B cell (primary cell): ENCODE results near the gene VPS51. TPM values are rescaled to one million over a fixed set of nuclear protein-coding genes. Genes with fewer than 3 reads are reported as not detected.

Experiments
- ATAC-seq: fragments of 200-7000 bp; cut with Tn5 transposase; one replicate; pipeline ENCODE4 v1.10.0; 2021; ENCODE audit warnings: low read depth, mild to moderate bottlenecking, moderate number of reproducible peaks, moderate library complexity
- CTCF ChIA-PET: fragments of 350-600 bp; sonication (Branson Sonifier 250); formaldehyde crosslinking; loops from one replicate; lab custom pipeline; 2021; ENCODE audit warnings: antibody characterized with exemption, inconsistent platforms; lab: Charles Lee
- POLR2A ChIA-PET: fragments of 350-600 bp; sonication (Branson Sonifier 250); formaldehyde crosslinking; loops from one replicate; lab custom pipeline; 2021; ENCODE audit warnings: antibody characterized with exemption; lab: Charles Lee
- DNase-seq: peaks from one replicate; pipeline ENCODE4 v3.0.0; 2013
- H2AFZ ChIP-seq: 2 replicates; pipeline ENCODE4 v1.6.1; 2012; ENCODE audit warnings: mild to moderate bottlenecking, low read depth, low read length; ENCODE audit not compliant: insufficient read depth, poor library complexity, severe bottlenecking
- H3K27ac ChIP-seq, 2 donors: 1 replicate in 1 of 2; 2 replicates in 1 of 2; pipeline ENCODE4 v1.5.1; 2012 to 2013; ENCODE audit warnings: low read length in 2 of 2, mild to moderate bottlenecking in 2 of 2, moderate library complexity in 1 of 2
- H3K27me3 ChIP-seq, 4 experiments: fragments of 200-600 bp in 1 of 4; sonication (generic) in 1 of 4; replicated peaks in 1 of 4; 1 replicate in 2 of 4; 2 replicates in 2 of 4; pipeline versions ENCODE4 v1.6.1 to v1.7.0; 2013 to 2016; ENCODE audit warnings: low read length in 3 of 4, mild to moderate bottlenecking in 2 of 4, mixed read lengths in 1 of 4, moderate library complexity in 1 of 4; ENCODE audit not compliant: insufficient read depth in 4 of 4, control insufficient read depth in 3 of 4; ENCODE audit errors: control extremely low read depth in 1 of 4
- H3K36me3 ChIP-seq, 2 experiments: replicated peaks in 1 of 2; 1 replicate in 1 of 2; 2 replicates in 1 of 2; pipeline versions ENCODE4 v1.6.1 to v1.7.1; 2013; ENCODE audit warnings: low read length in 1 of 2; ENCODE audit not compliant: insufficient read depth in 2 of 2, control insufficient read depth in 1 of 2; ENCODE audit errors: control extremely low read depth in 1 of 2, extremely low read depth in 1 of 2
- H3K4me1 ChIP-seq, 2 donors: fragments of 200-600 bp in 1 of 2; sonication (generic) in 1 of 2; 1 replicate in 1 of 2; 2 replicates in 1 of 2; pipeline versions ENCODE4 v1.5.1 to v1.6.1; 2013 to 2017; ENCODE audit warnings: low read length in 2 of 2; ENCODE audit not compliant: control insufficient read depth in 2 of 2, insufficient read depth in 2 of 2
- H3K4me2 ChIP-seq: replicated peaks from 2 replicates; pipeline ENCODE3; 2012; ENCODE audit warnings: mild to moderate bottlenecking, low read depth, low read length; ENCODE audit not compliant: poor library complexity, severe bottlenecking
- H3K4me3 ChIP-seq, 5 experiments: fragments of 200-600 bp in 1 of 5; sonication (generic) in 1 of 5; 1 replicate in 3 of 5; 2 replicates in 2 of 5; pipeline versions ENCODE4 v1.5.1 to v1.7.0; 2011 to 2016; ENCODE audit warnings: low read length in 4 of 5, mild to moderate bottlenecking in 4 of 5, low read depth in 2 of 5, control low read depth in 1 of 5, moderate library complexity in 1 of 5; ENCODE audit not compliant: insufficient read depth in 1 of 5; ENCODE audit errors: control extremely low read depth in 1 of 5, extremely low read depth in 1 of 5
- H3K79me2 ChIP-seq: fragments of 200-600 bp; sonication (generic); one replicate; pipeline ENCODE4 v1.6.0; 2016; ENCODE audit warnings: low read length; ENCODE audit not compliant: control insufficient read depth, insufficient read depth
- H3K9ac ChIP-seq: fragments of 200-600 bp; sonication (generic); 2 replicates; pipeline ENCODE4 v1.6.1; 2017; ENCODE audit warnings: mild to moderate bottlenecking, low read length, moderate library complexity
- H3K9me3 ChIP-seq, 3 donors: one replicate each; pipeline versions ENCODE4 v1.6.1 to v1.7.1; 2013; ENCODE audit warnings: low read length in 2 of 3; ENCODE audit not compliant: control insufficient read depth in 2 of 3, insufficient read depth in 1 of 3; ENCODE audit errors: control extremely low read depth in 1 of 3
- H4K20me1 ChIP-seq: 2 replicates; pipeline ENCODE4 v1.6.0; 2012; ENCODE audit warnings: mild to moderate bottlenecking, low read length; ENCODE audit not compliant: insufficient read depth, control insufficient read depth, poor library complexity, severe bottlenecking
- H3K27ac Mint-ChIP-seq: one replicate; pipeline ENCODE4 v1.8.0; 2021; ENCODE audit warnings: mixed read lengths
- H3K27me3 Mint-ChIP-seq: one replicate; pipeline ENCODE4 v1.8.0; 2021; ENCODE audit warnings: mixed read lengths
- H3K4me1 Mint-ChIP-seq: one replicate; pipeline ENCODE4 v1.8.0; 2021; ENCODE audit warnings: mixed read lengths
- H3K4me3 Mint-ChIP-seq: one replicate; pipeline ENCODE4 v1.8.0; 2021; ENCODE audit warnings: mixed read lengths
- H3K9me3 Mint-ChIP-seq: one replicate; pipeline ENCODE4 v1.8.0; 2022; ENCODE audit warnings: mixed read lengths; ENCODE audit not compliant: insufficient read depth
- CTCF ChIP-seq: fragments of 200-600 bp; IDR thresholded peaks from one replicate; pipeline ENCODE4 v1.8.0; 2022; ENCODE audit warnings: antibody characterized with exemption, mild to moderate bottlenecking
- EZH2 ChIP-seq: IDR thresholded peaks from 2 replicates; pipeline ENCODE4 v1.6.1; 2012; ENCODE audit warnings: borderline replicate concordance, low read depth, mild to moderate bottlenecking, moderate library complexity, low read length; ENCODE audit not compliant: insufficient read depth, poor library complexity, severe bottlenecking
- WGBS: methylation state at CpG from one replicate; pipeline ENCODE4 v1.1.5; 2013; ENCODE audit warnings: missing lambda C conversion rate; ENCODE audit not compliant: insufficient coverage; 5-methylcytosine and 5-hydroxymethylcytosine counted together
- intact Hi-C: fragments of 100-400 bp; cut with micrococcal nuclease; formaldehyde crosslinking; loops from one replicate; pipeline ENCODE4 v1.10.0; 2022
- polyA plus RNA-seq: library from polyadenylated mRNA; depleted of rRNA; stranded (reverse); fragments of >200 nt; gene quantifications from 2 replicates; pipeline ENCODE4 v1.2.3, GENCODE V29; 2012
- total RNA-seq, 2 donors: library from RNA; stranded (reverse); fragments of 120-200 nt in 1 of 2; gene quantifications; 1 replicate in 1 of 2; 2 replicates in 1 of 2; pipeline versions ENCODE4 v1.2.3 to v1.2.4, GENCODE V29; 2013 to 2022

VPS51 gene
- total and polyA plus RNA-seq, 2 donors (not counting 1 experiment from before 2014, with no cell fraction given): 206 to 223 TPM

- 93% methylated on average over 20 of the region's 21 CpGs for WGBS
- DNase-seq: peak; percentile 30
- TF ChIP-seq EZH2: no peak
- no peak for TF ChIP-seq CTCF
- Histone ChIP-seq H3K4me1 (peaks cover 38 to 65% of the 10 kb centered on the region in 2 donors), H4K20me1 (peaks cover 40% of the 10 kb centered on the region), H3K27ac (no peak overlapping the region), H3K9me3 (no peaks in the 10 kb centered on the region), H3K36me3 (peaks cover 0 to 34% of the 10 kb centered on the region in 2 experiments), H3K4me3 (no peak overlapping the region), H3K79me2 (peaks cover 63% of the 10 kb centered on the region), H3K27me3 (no peaks in the 10 kb centered on the region), H3K4me2 (peak overlapping the region; percentile 96), H2AFZ (no peak overlapping the region), H3K9ac (no peak overlapping the region)
- peaks cover 71% of the 10 kb centered on the region for H3K4me1 Mint-ChIP-seq
- ATAC-seq: no peak
- POLR2A ChIA-PET: interaction anchor here (0.9 to 1.5 kb wide), 2 partner anchors 65 to 66 kb away, joined by 3 read pairs; partner anchors contain the start of gene CAPN1
- H3K9me3 Mint-ChIP-seq: no peaks in the 10 kb centered on the region
- intact Hi-C loops: loop anchor here (5.0 to 10.0 kb wide), 4 partner anchors 201 to 499 kb away; partner anchors contain the start of genes ATG2A, MAP3K11, PCNX3 and SF1
- H3K27me3 Mint-ChIP-seq: no peaks in the 10 kb centered on the region
- H3K4me3 Mint-ChIP-seq: peak overlapping the region; percentile 84
- CTCF ChIA-PET: interaction anchor here (0.9 to 3.8 kb wide), 4 partner anchors 17 to 268 kb away, joined by 5 to 24 read pairs (median 20); partner anchors contain the start of gene ARL2
- H3K27ac Mint-ChIP-seq: peak overlapping the region; percentile 15
Observed at GRCh38 chr11:65115361-65116082, 19.5 kb downstream of the VPS51 start.
